WERI-Rb-1 (cell line): Measurements from ENCODE around the gene KRT73.

Source experiments
- DNase-seq: peaks from one replicate; pipeline ENCODE4 v3.0.0-alpha.2; 2020
- H3K27ac ChIP-seq: fragments of 250-450 bp; sonication (Bioruptor Pico); 2 replicates; pipeline ENCODE4 v1.5.1; 2020; ENCODE audit warnings: mild to moderate bottlenecking, moderate library complexity
- H3K27me3 ChIP-seq: fragments of 250-450 bp; sonication (Bioruptor Pico); 2 replicates; pipeline ENCODE4 v1.5.1; 2021; ENCODE audit warnings: mild to moderate bottlenecking, low read depth, moderate library complexity; ENCODE audit not compliant: insufficient read depth, severe bottlenecking
- H3K36me3 ChIP-seq: fragments of 250-450 bp; sonication (Bioruptor Pico); 2 replicates; pipeline ENCODE4 v1.5.1; 2020; ENCODE audit warnings: mild to moderate bottlenecking, moderate library complexity
- H3K4me3 ChIP-seq: 2 replicates; pipeline ENCODE4 v1.5.1; 2011; ENCODE audit warnings: low read depth, mild to moderate bottlenecking, control low read depth, low read length
- H3K9me3 ChIP-seq: fragments of 250-450 bp; sonication (Bioruptor Pico); 2 replicates; pipeline ENCODE4 v1.5.1; 2021; ENCODE audit warnings: mild to moderate bottlenecking, moderate library complexity; ENCODE audit not compliant: severe bottlenecking
- TF ChIP-seq, protein P1 (sequence below): IDR thresholded peaks from 2 replicates; pipeline ENCODE4 v1.5.1; 2011; ENCODE audit warnings: low read depth, mild to moderate bottlenecking, control low read depth, inconsistent platforms, low read length

KRT73 gene

DNA sequence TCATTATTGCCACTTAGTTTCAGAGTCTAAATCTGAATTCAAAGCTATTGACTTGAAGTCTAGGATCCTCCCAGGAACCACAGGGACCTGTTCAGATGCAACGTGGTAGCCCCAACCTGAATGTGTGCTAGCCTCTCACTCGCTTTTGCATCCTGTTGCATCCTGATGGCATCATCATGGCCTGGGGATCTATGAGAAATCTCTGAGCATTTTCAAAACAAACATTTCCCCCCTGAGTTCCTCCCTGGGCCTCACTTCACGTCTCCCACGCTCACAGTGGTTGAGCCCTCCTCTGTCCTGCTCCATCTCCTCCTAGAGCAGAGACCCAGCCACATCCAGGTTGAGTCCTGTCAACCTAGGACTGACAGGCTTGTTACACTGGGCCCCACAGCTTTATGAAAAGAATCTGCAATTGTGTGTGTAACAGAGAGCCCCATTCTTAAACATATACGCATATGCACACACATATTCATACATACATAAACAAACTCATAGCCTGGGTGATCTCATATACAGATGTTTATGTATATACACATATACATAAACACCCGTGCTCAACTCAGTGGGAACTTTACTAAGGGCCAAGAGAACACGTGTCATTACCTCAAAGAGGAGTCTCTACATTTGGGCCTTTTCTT is 11.7 kb downstream of the KRT73 start:
- DNase-seq: no peak
- TF ChIP-seq, protein P1, sequence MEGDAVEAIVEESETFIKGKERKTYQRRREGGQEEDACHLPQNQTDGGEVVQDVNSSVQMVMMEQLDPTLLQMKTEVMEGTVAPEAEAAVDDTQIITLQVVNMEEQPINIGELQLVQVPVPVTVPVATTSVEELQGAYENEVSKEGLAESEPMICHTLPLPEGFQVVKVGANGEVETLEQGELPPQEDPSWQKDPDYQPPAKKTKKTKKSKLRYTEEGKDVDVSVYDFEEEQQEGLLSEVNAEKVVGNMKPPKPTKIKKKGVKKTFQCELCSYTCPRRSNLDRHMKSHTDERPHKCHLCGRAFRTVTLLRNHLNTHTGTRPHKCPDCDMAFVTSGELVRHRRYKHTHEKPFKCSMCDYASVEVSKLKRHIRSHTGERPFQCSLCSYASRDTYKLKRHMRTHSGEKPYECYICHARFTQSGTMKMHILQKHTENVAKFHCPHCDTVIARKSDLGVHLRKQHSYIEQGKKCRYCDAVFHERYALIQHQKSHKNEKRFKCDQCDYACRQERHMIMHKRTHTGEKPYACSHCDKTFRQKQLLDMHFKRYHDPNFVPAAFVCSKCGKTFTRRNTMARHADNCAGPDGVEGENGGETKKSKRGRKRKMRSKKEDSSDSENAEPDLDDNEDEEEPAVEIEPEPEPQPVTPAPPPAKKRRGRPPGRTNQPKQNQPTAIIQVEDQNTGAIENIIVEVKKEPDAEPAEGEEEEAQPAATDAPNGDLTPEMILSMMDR: no peak
- H3K27me3 ChIP-seq: peaks cover 83% of the 10 kb centered on the region
- H3K9me3 ChIP-seq: no peaks in the 10 kb centered on the region
- H3K36me3 ChIP-seq: no peaks in the 10 kb centered on the region
- H3K4me3 ChIP-seq: no peak overlapping the region
- H3K27ac ChIP-seq: no peak overlapping the region

- peaks cover 83% of the 10 kb centered on the region for H3K27me3 ChIP-seq
- H3K27ac ChIP-seq: no peak overlapping the region
- DNase-seq: no peak
- H3K9me3 ChIP-seq: no peaks in the 10 kb centered on the region
- TF ChIP-seq, protein P1: no peak
- H3K36me3 ChIP-seq: no peaks in the 10 kb centered on the region
- H3K4me3 ChIP-seq: no peak overlapping the region
Observed at GRCh38 chr12:52606096-52606495, 12.3 kb downstream of the KRT73 start.

- no peak for DNase-seq
- H3K27me3 ChIP-seq: peaks cover 84% of the 10 kb centered on the region
- no peaks in the 10 kb centered on the region for H3K9me3 ChIP-seq
- H3K36me3 ChIP-seq: no peaks in the 10 kb centered on the region
- TF ChIP-seq, protein P1: no peak
- H3K27ac ChIP-seq: no peak overlapping the region
- no peak overlapping the region for H3K4me3 ChIP-seq
Observed at GRCh38 chr12:52605542-52605941, 12.8 kb downstream of the KRT73 start.

- TF ChIP-seq, protein P1: no peak
- peaks cover 86% of the 10 kb centered on the region for H3K27me3 ChIP-seq
- H3K27ac ChIP-seq: no peak overlapping the region
- no peaks in the 10 kb centered on the region for H3K9me3 ChIP-seq
- no peak for DNase-seq
- H3K4me3 ChIP-seq: no peak overlapping the region
- H3K36me3 ChIP-seq: no peaks in the 10 kb centered on the region
Observed at GRCh38 chr12:52604859-52605258, 13.5 kb downstream of the KRT73 start.

DNA sequence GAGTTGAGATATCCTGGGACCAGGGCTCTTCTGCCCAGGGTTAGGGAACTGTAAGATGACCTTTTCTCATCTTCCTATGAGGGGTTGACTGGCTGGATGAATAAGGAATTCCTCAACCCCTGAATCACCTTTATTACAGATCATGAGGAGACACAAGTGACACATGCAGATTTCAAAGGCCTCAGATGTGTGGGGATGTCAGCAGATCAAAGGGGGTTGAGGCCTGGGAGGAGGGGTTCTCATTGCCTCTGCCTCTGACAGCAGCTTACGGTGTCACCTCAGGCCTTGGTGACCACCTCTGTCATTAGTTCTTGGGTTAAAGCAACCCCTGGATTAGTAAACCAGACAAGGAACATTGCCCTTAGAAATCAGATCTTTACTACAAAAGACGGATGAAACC is 15.0 kb downstream of the KRT73 start:
- TF ChIP-seq, protein P1: no peak
- H3K4me3 ChIP-seq: no peak overlapping the region
- no peak for DNase-seq
- H3K27me3 ChIP-seq: peaks cover 85% of the 10 kb centered on the region
- no peaks in the 10 kb centered on the region for H3K36me3 ChIP-seq
- H3K27ac ChIP-seq: no peak overlapping the region
- H3K9me3 ChIP-seq: no peaks in the 10 kb centered on the region

- Histone ChIP-seq H3K9me3 (no peaks in the 10 kb centered on the region), H3K27me3 (peaks cover 82% of the 10 kb centered on the region), H3K27ac (no peak overlapping the region), H3K36me3 (no peaks in the 10 kb centered on the region), H3K4me3 (no peak overlapping the region)
- TF ChIP-seq, protein P1: no peak
- DNase-seq: no peak
Observed at GRCh38 chr12:52602552-52602951, 15.8 kb downstream of the KRT73 start.
